ENCODE measurements around the gene FAM3B. TPM values are rescaled to one million over a fixed set of nuclear protein-coding genes. Genes with fewer than 3 reads are reported as not detected.

FAM3B gene
- polyA plus RNA-seq, 1 experiment: not detected

DNA sequence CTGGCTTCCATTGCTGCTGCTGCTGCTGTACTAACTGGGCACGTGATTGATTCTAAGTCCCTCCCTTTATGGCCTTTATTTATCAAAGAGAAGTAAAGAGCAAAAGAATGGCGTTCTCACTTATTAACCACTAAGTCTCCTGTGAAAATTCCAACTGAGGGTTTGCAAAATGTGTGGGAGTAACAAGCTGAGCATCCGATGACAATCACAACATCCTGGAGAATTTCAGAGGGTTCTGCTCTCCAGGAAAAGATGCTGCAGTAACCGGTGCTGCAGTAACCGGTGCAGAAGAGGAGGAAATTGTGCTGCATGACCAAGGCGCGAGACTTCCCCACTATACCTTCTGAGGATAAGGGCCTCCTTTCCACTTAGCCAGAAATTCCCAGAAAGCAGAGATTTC is 32.5 kb downstream of the FAM3B start:
- Histone ChIP-seq H3K27me3 (ENCODE audit: control insufficient read depth, insufficient read depth, low read length) (peaks cover 9% of the 10 kb centered on the region), H3K4me3 (ENCODE audit: low read depth, low read length) (no peak overlapping the region), H3K27ac (ENCODE audit: low read depth, low read length) (no peak overlapping the region), H3K9me3 (ENCODE audit: control insufficient read depth, insufficient read depth, low read length) (no peaks in the 10 kb centered on the region)
- ChIA-PET CTCF (no interaction called here), POLR2A (no interaction called here)
- no peak for DNase-seq (ENCODE audit: low read depth, low spot score)
- TF ChIP-seq, protein P1, sequence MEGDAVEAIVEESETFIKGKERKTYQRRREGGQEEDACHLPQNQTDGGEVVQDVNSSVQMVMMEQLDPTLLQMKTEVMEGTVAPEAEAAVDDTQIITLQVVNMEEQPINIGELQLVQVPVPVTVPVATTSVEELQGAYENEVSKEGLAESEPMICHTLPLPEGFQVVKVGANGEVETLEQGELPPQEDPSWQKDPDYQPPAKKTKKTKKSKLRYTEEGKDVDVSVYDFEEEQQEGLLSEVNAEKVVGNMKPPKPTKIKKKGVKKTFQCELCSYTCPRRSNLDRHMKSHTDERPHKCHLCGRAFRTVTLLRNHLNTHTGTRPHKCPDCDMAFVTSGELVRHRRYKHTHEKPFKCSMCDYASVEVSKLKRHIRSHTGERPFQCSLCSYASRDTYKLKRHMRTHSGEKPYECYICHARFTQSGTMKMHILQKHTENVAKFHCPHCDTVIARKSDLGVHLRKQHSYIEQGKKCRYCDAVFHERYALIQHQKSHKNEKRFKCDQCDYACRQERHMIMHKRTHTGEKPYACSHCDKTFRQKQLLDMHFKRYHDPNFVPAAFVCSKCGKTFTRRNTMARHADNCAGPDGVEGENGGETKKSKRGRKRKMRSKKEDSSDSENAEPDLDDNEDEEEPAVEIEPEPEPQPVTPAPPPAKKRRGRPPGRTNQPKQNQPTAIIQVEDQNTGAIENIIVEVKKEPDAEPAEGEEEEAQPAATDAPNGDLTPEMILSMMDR (IDR thresholded peaks at IDR 0.05; ENCODE audit: low read depth, low read length): no peak

DNA sequence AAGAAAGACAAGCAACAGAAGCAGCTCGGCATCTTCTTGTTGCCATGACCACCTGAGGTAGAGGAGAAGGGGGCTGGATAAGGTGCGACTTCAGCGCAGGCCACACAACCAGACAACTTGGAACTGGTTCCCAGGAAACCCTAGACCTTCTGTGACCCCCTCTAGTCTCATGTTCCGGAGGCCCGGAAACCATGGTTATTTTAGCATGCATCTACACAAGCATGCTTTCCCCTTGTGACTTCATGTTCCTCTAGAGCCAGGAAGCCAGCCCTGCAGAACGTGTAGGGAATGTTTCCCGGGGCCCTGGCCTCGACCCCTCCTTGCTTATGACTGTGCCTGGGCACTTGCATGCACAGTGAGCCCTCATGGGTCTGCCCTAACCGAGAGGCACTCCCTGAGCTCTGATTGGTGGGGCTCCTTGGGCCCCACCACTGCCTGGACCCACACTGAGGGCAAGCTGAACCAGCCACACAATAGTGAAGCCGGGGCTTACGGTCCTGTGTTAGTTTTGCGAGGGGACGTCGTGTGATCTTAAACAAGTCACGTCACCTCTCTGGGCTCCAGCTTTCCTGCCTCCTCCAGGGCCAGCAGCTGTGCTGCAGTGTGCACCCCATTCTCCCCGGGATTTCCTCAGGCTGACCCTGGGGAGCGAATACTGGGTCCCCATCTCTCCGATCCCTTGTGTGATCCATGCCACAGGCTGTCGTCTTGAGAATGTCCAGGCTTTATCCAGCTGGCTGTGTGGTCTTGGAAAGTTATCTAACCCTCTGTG is 33.2 kb downstream of the FAM3B start:
- ChIA-PET CTCF (no interaction called here), POLR2A (no interaction called here)
- no peak for DNase-seq (ENCODE audit: low read depth, low spot score)
- TF ChIP-seq, protein P1 (IDR thresholded peaks at IDR 0.05; ENCODE audit: low read depth, low read length): no peak
- Histone ChIP-seq H3K27ac (ENCODE audit: low read depth, low read length) (no peak overlapping the region), H3K4me3 (ENCODE audit: low read depth, low read length) (no peak overlapping the region), H3K9me3 (ENCODE audit: control insufficient read depth, insufficient read depth, low read length) (no peaks in the 10 kb centered on the region), H3K27me3 (ENCODE audit: control insufficient read depth, insufficient read depth, low read length) (peaks cover 9% of the 10 kb centered on the region)

DNA sequence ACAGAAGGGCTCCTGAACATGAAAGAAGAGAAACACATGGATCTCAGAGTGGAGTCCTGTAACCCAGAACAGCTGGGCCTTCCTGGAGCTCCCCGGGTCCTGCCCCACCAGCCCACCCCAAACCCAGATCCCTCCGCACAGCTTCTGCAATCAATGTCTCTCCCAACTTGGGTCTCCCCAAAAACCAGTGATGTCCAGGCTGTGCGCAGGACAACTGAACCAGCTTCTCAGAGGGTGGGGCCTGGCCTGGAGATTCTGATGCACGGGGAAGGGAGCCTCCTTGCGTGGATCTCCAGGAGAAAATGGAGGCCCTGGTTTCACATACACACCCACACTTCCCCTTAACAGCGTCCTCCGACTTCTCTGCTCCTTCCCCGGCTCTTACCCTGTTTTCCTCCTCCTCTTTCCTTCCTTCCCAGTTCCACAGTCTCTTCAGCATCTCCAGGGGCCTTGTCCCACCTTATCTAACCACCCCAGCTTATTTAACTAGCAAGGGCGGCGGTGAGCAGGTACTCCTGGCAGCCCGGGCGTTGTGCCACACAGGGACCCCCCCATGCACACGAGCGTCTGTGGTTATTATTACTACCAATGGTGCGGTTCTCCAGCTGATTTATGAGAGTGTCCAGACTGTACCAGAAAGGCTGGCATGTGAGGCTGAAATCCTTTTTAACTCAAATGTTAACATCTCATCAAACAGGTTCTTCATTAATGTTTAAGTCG is 34.0 kb downstream of the FAM3B start:
- TF ChIP-seq, protein P1 (IDR thresholded peaks at IDR 0.05; ENCODE audit: low read depth, low read length): no peak
- ChIA-PET CTCF (no interaction called here), POLR2A (no interaction called here)
- DNase-seq (ENCODE audit: low read depth, low spot score): no peak
- Histone ChIP-seq H3K27me3 (ENCODE audit: control insufficient read depth, insufficient read depth, low read length) (peaks cover 6% of the 10 kb centered on the region), H3K4me3 (ENCODE audit: low read depth, low read length) (no peak overlapping the region), H3K9me3 (ENCODE audit: control insufficient read depth, insufficient read depth, low read length) (no peaks in the 10 kb centered on the region), H3K27ac (ENCODE audit: low read depth, low read length) (no peak overlapping the region)

DNA sequence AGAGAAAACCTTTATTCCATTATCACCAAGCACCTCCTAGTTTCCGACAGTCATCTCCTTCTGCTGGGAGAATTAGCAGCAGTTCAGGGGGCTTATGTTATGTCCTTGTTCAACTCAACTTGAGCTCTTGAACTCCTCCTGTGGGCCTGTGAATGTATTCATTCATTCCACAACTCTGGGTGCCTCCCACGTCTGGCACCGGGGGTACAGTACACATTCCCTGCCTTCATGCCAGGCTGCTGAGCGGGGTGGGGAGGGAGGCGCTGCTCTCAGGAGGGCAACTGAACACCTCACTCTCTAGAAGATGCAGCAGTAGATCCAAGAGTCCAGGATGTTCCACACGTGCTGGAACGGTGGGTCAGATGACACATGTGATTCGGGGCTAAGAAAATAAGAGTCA is 40.9 kb downstream of the FAM3B start:
- Histone ChIP-seq H3K27me3 (ENCODE audit: control insufficient read depth, insufficient read depth, low read length) (peaks cover 11% of the 10 kb centered on the region), H3K27ac (ENCODE audit: low read depth, low read length) (no peak overlapping the region), H3K9me3 (ENCODE audit: control insufficient read depth, insufficient read depth, low read length) (no peaks in the 10 kb centered on the region), H3K4me3 (ENCODE audit: low read depth, low read length) (no peak overlapping the region)
- no peak for DNase-seq (ENCODE audit: low read depth, low spot score)
- POLR2A ChIA-PET: no interaction called here
- TF ChIP-seq, protein P1 (IDR thresholded peaks at IDR 0.05; ENCODE audit: low read depth, low read length): no peak
- CTCF ChIA-PET: no interaction called here
